Jurkat, Clone E6-1 (cell line): Measurements from ENCODE around the gene P2RX3.
"Not testable (repeated sequence)": the region's sequence is repeated elsewhere in the genome, so short reads cannot be mapped to it uniquely, and the experiment has no call there.

Experiments used
- DNase-seq: peaks from one replicate; pipeline ENCODE4 v3.0.0-alpha.2; 2011; ENCODE audit warnings: low read depth, low spot score
- H3K4me3 ChIP-seq: 2 replicates; pipeline ENCODE4 v1.5.1; 2011; ENCODE audit warnings: mild to moderate bottlenecking, low read length, control low read depth, moderate library complexity

The P2RX3 gene

DNA sequence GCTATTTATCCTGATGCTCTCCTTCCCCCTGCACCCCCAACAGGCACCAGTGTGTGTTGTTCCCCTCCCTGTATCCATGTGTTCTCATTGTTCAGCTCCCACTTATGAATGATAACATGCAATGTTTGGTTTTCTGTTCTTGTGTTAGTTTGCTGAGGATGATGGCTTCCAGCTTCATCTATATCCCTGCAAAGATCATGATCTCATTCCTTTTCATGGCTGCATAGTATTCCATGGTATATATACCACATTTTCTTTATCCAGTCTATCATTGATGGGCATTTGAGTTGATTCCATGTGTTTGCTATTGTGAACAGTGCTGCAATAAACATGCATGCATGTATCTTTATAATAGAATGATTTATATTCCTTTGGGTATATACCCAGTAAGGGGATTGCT is 23.3 kb downstream of the P2RX3 start:
- DNase-seq, H3K4me3 ChIP-seq: not testable (repeated sequence)

DNA sequence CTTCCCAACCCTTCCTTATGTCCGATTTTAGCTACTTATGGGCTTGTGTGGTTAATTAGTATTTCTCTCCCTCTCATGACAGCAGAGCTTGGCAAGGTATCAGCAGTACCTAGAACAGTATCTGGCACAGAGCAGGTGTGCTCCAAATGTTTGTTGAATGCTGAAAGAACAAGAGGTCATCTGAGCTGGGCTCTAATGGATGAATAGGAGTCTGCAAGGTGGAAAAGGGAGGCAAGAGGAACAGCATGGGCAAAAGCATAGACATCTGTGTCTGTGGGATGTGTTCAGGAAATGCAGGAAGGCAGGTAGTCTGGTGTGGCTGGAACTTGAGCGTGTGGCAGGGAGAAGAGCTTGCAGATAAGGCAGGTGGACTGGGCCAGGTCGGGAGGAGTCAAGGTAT is 23.8 kb downstream of the P2RX3 start:
- H3K4me3 ChIP-seq: no peak overlapping the region
- DNase-seq: no peak

GRCh38 chr11:57363131-57364080 is 25.3 kb downstream of the P2RX3 start:
- DNase-seq: no peak
- H3K4me3 ChIP-seq: no peak overlapping the region

GRCh38 chr11:57364851-57365660 is 26.9 kb downstream of the P2RX3 start:
- no peak overlapping the region for H3K4me3 ChIP-seq
- DNase-seq: no peak

DNA sequence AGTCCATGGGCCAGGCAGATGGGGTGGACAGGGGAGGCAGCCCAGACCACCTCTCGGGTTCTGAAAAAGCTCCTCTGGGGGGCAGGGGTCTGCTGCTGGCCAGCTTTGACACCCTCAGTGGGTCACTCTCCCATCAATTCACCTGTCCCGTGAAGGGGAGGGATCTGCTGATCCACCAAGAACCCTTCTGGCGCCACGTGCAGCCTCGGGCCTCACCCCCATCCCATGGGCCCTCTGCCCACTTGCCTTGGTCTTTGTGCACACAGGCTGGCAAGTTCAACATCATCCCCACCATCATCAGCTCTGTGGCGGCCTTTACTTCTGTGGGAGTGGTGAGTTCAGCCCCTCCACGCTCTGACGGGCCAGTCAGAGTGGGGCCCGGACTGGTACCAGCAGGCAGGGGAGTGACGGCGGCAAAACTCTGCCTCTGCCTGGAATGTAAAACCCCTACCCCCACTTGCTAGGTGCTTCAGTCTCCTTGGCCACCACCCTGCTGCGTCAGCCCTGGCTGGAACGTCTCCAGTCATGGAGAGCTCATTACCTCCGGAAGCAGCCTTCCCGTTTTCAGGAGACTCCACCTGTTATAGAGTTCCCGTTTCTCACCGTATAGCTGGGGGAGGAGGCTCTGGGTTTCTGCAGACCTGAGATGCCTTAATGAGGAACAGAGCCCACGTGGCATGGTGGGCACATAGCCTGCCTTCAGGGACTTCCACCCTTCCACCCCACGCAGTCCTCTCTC is 30.1 kb downstream of the P2RX3 start:
- H3K4me3 ChIP-seq: no peak overlapping the region
- no peak for DNase-seq

GRCh38 chr11:57368845-57369232 is 30.7 kb downstream of the P2RX3 start:
- no peak for DNase-seq
- H3K4me3 ChIP-seq: no peak overlapping the region

- H3K4me3 ChIP-seq: no peak overlapping the region
Measured at GRCh38 chr11:57370251-57370650, 32.1 kb downstream of the P2RX3 start.

GRCh38 chr11:57370941-57371340 is 32.8 kb downstream of the P2RX3 start:
- H3K4me3 ChIP-seq: no peak overlapping the region
- no peak for DNase-seq

More at GRCh38 chr11:57370251-57370650, 32.1 kb downstream of the P2RX3 start:
- no peak for DNase-seq

GRCh38 chr11:57373146-57373545 is 35.0 kb downstream of the P2RX3 start:
- DNase-seq: no peak
- H3K4me3 ChIP-seq: no peak overlapping the region

DNA sequence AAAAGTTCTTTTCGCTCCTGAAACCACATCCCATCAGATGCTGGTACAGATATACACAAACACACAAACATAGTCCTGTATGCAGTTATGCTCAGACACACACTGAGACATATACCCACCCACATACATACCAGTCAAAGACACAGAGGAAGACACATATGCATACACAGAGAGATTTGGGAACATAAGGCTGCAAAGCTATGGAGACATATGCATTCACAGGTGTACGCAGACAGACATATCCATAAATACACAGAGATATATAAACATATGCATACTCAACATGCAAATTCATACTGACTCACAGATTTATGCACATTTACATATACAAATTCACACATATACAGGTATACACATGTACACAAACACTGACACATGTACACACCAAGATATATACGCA is 36.8 kb downstream of the P2RX3 start:
- DNase-seq: no peak
- no peak overlapping the region for H3K4me3 ChIP-seq

DNA sequence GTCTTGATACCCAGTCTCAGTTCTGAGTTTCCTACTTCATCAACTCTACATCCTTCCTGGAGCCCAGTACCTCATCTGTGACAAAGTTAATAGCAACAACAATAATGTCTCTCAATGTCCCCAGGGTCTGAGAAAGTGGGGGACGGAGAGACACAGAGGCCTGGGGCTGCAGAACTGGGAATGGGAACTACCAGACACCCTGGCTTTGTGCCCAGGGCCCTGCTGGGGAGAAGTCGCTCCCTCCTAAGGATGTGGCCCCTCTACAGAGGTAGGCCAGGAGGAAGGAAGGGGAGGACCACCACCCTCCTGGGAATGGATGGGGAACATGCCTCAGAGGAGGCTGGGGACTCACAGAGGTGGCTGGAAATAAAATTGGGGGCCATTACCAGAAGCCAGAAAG is 37.3 kb downstream of the P2RX3 start:
- no peak overlapping the region for H3K4me3 ChIP-seq
- DNase-seq: no peak

DNA sequence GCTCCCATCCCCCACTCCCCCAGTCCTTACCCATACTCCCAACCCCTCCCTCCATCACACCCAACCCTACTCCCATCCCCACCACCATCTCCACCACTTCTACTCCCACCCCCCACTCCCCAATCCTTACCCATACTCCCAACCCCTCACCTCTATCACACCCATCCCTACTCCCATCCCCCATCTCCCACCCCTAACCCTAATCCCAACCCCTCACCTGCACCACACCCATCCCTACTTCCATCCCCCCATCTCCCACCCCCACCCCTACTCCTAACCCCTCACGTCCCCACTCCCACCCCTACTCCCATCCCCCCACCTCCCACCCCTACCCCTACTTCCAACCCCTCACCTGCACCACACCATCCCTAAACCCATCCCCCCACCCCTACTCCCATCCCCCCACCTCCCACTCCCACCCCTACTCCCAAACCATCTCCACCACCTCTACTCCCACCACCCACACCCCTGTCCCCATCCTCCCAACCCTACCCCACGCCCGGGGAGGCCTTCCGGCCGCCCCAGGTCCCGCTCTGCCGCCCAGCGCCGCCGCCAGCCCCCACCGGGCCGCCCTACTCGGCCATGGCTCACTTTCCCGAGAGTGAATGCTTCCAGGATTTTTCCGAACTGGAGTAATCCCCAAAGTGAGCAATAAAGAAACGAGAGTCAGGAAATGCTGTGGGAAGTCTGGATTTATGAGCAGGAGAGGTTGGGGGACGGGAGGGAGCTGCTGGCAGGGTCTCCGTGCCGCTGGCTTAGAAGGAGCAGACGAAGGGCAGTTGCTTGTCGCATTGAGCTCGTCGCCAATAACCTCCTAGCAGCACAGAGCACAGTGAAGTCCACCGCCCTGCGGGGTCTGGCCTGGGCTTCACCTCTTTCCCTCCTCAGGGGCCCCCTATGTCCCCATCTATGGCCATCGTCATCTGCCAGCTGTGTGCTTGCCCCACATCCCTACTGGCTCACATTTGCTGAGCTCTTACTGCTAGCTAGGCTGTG is 38.2 kb downstream of the P2RX3 start:
- H3K4me3 ChIP-seq: no peak overlapping the region
- DNase-seq: no peak

- DNase-seq: no peak
- H3K4me3 ChIP-seq: no peak overlapping the region
Measured at GRCh38 chr11:57377107-57377506, 39.0 kb downstream of the P2RX3 start.

- DNase-seq: no peak
- no peak overlapping the region for H3K4me3 ChIP-seq
Measured at GRCh38 chr11:57378186-57378585, 40.0 kb downstream of the P2RX3 start.

- no peak overlapping the region for H3K4me3 ChIP-seq
- DNase-seq: no peak
Measured at GRCh38 chr11:57379732-57380131, 41.6 kb downstream of the P2RX3 start.

DNA sequence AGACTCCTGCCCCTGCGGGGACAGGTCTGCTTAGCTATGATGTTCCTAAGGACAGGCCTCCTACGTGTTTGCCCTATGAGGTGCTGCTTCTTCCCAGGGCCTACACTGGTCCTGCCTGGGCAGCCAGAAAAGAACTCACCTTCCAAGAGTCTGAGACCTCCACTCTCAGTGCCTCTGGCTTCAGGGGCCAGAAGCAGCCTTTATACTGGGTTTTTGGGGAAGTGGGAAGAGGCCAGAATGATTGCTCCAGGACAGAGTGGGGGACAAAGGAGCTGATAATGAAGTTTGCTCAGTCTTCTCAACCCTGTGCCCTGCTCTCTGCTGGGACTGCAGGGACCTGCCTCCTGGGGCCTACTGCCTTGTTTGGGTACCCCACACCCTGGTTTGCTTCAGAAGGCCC is 42.8 kb downstream of the P2RX3 start, which contains the start of gene PRG3:
Gene PRG3, minus strand, starts transcription at position 176 of the 400 bp plus-strand sequence. CDS start 442 bp downstream, outside the sequence.
- no peak within 1 kb of the TSS for H3K4me3 ChIP-seq
- no peak for DNase-seq

- no peak overlapping the region for H3K4me3 ChIP-seq
- no peak for DNase-seq
Measured at GRCh38 chr11:57386178-57386940, 48.2 kb downstream of the P2RX3 start.
